Neural progenitor cell (in vitro differentiated cells): Measurements from ENCODE around the gene SPC24. TPM values are rescaled to one million over a fixed set of nuclear protein-coding genes. Genes with fewer than 3 reads are reported as not detected.

Experiments
- DNase-seq: peaks from one replicate; pipeline ENCODE4 v3.0.0-alpha.2; 2016; ENCODE audit warnings: low spot score
- H2AFZ ChIP-seq: fragments of 200-600 bp; sonication (generic); replicated peaks from 2 replicates; pipeline ENCODE4 v1.6.1; 2016; ENCODE audit warnings: antibody characterized with exemption
- H3F3A ChIP-seq: fragments of 200-600 bp; sonication (generic); 2 replicates; pipeline ENCODE4 v1.6.1; 2016; ENCODE audit warnings: antibody characterized with exemption, low read depth
- H3K27ac ChIP-seq: fragments of 200-600 bp; sonication (generic); 2 replicates; pipeline ENCODE4 v1.5.1; 2016; ENCODE audit warnings: mild to moderate bottlenecking
- H3K27me3 ChIP-seq: fragments of 200-600 bp; sonication (generic); 2 replicates; pipeline ENCODE4 v1.6.1; 2016; ENCODE audit warnings: mild to moderate bottlenecking, moderate library complexity
- H3K36me3 ChIP-seq: fragments of 200-600 bp; sonication (generic); 2 replicates; pipeline ENCODE4 v1.5.1; 2016
- H3K4me1 ChIP-seq: fragments of 200-600 bp; sonication (generic); 2 replicates; pipeline ENCODE4 v1.6.1; 2016; ENCODE audit warnings: mixed run types
- H3K4me2 ChIP-seq: fragments of 200-600 bp; sonication (generic); 2 replicates; pipeline ENCODE4 v1.6.1; 2016
- H3K4me3 ChIP-seq: fragments of 200-600 bp; sonication (generic); 2 replicates; pipeline ENCODE4 v1.5.1; 2016
- H3K79me2 ChIP-seq: fragments of 200-600 bp; sonication (generic); 2 replicates; pipeline ENCODE4 v1.6.1; 2016; ENCODE audit warnings: low read depth
- H3K9ac ChIP-seq: fragments of 200-600 bp; sonication (generic); 2 replicates; pipeline ENCODE4 v1.6.1; 2016
- H3K9me3 ChIP-seq: fragments of 200-600 bp; sonication (generic); 2 replicates; pipeline ENCODE4 v1.5.1; 2016; ENCODE audit warnings: low read depth
- H4K20me1 ChIP-seq: fragments of 200-600 bp; sonication (generic); 2 replicates; pipeline ENCODE4 v1.6.1; 2016; ENCODE audit warnings: low read depth
- H3K27ac Mint-ChIP-seq: 3 replicates; pipeline ENCODE4 v1.8.0; 2021; ENCODE audit warnings: mixed read lengths
- H3K27me3 Mint-ChIP-seq: 2 replicates; pipeline ENCODE4 v1.8.0; 2022; ENCODE audit warnings: low read depth, mild to moderate bottlenecking, inconsistent platforms, moderate library complexity, mixed read lengths; ENCODE audit not compliant: insufficient read depth
- H3K36me3 Mint-ChIP-seq: 3 replicates; pipeline ENCODE4 v1.8.0; 2021; ENCODE audit warnings: mixed read lengths
- H3K4me1 Mint-ChIP-seq: 3 replicates; pipeline ENCODE4 v1.8.0; 2021; ENCODE audit warnings: mixed read lengths
- H3K4me3 Mint-ChIP-seq: 3 replicates; pipeline ENCODE4 v1.8.0; 2021; ENCODE audit warnings: mild to moderate bottlenecking, moderate library complexity, mixed read lengths
- H3K9me3 Mint-ChIP-seq: 3 replicates; pipeline ENCODE4 v1.8.0; 2020; ENCODE audit warnings: mixed read lengths
- EZH2 ChIP-seq: fragments of 200-600 bp; sonication (generic); IDR thresholded peaks from 2 replicates; pipeline ENCODE4 v1.6.1; 2017; ENCODE audit warnings: antibody characterized with exemption, mild to moderate bottlenecking, moderate library complexity
- EZH2phosphoT487 ChIP-seq: fragments of 200-600 bp; sonication (generic); IDR thresholded peaks from 2 replicates; pipeline ENCODE4 v1.6.1; 2017; ENCODE audit warnings: antibody characterized with exemption
- total RNA-seq: library from RNA; depleted of rRNA; stranded (reverse); fragments of >200 nt; gene quantifications from 2 replicates; pipeline ENCODE4 v1.2.3, GENCODE V29; 2015; ENCODE audit warnings: low replicate concordance
- TF ChIP-seq, protein P1 (sequence below): fragments of 200-600 bp; sonication (generic); IDR thresholded peaks from 2 replicates; pipeline ENCODE4 v1.5.1; 2017; ENCODE audit warnings: antibody characterized with exemption, mild to moderate bottlenecking

Gene SPC24
- total RNA-seq, 1 donor from 2014 or later: 57.1 TPM

- DNase-seq: no peak
- no peak overlapping the region for H3K4me3 Mint-ChIP-seq
- peaks cover 7% of the 10 kb centered on the region for H3K36me3 Mint-ChIP-seq
- Histone ChIP-seq H3K4me1 (no peaks in the 10 kb centered on the region), H3K9me3 (no peaks in the 10 kb centered on the region), H4K20me1 (no peaks in the 10 kb centered on the region), H3K4me2 (no peak overlapping the region), H3K27ac (no peak overlapping the region), H3K9ac (no peak overlapping the region), H3K27me3 (no peaks in the 10 kb centered on the region), H2AFZ (no peak overlapping the region), H3F3A (no peaks in the 10 kb centered on the region), H3K79me2 (no peaks in the 10 kb centered on the region), H3K36me3 (no peaks in the 10 kb centered on the region), H3K4me3 (no peak overlapping the region)
- TF ChIP-seq, protein P1, sequence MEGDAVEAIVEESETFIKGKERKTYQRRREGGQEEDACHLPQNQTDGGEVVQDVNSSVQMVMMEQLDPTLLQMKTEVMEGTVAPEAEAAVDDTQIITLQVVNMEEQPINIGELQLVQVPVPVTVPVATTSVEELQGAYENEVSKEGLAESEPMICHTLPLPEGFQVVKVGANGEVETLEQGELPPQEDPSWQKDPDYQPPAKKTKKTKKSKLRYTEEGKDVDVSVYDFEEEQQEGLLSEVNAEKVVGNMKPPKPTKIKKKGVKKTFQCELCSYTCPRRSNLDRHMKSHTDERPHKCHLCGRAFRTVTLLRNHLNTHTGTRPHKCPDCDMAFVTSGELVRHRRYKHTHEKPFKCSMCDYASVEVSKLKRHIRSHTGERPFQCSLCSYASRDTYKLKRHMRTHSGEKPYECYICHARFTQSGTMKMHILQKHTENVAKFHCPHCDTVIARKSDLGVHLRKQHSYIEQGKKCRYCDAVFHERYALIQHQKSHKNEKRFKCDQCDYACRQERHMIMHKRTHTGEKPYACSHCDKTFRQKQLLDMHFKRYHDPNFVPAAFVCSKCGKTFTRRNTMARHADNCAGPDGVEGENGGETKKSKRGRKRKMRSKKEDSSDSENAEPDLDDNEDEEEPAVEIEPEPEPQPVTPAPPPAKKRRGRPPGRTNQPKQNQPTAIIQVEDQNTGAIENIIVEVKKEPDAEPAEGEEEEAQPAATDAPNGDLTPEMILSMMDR: no peak
- TF ChIP-seq EZH2: no peak
- no peak for TF ChIP-seq EZH2phosphoT487
- H3K4me1 Mint-ChIP-seq: no peaks in the 10 kb centered on the region
- peaks cover 4% of the 10 kb centered on the region for H3K27me3 Mint-ChIP-seq
- H3K27ac Mint-ChIP-seq: no peak overlapping the region
- H3K9me3 Mint-ChIP-seq: no peaks in the 10 kb centered on the region
These were observed 18.8 kb upstream of the SPC24 start for GRCh38 chr19:11174336-11174735.

GRCh38 chr19:11173516-11174155 is 18.1 kb upstream of the SPC24 start:
- Mint-ChIP-seq H3K27me3 (peaks cover 4% of the 10 kb centered on the region), H3K4me1 (no peaks in the 10 kb centered on the region), H3K9me3 (no peaks in the 10 kb centered on the region), H3K4me3 (no peak overlapping the region), H3K36me3 (peaks cover 7% of the 10 kb centered on the region), H3K27ac (no peak overlapping the region)
- Histone ChIP-seq H3K9ac (no peak overlapping the region), H3K4me3 (no peak overlapping the region), H3K9me3 (no peaks in the 10 kb centered on the region), H3K27ac (no peak overlapping the region), H3K27me3 (no peaks in the 10 kb centered on the region), H3K4me1 (no peaks in the 10 kb centered on the region), H3F3A (no peaks in the 10 kb centered on the region), H3K79me2 (no peaks in the 10 kb centered on the region), H3K4me2 (no peak overlapping the region), H4K20me1 (no peaks in the 10 kb centered on the region), H2AFZ (no peak overlapping the region), H3K36me3 (no peaks in the 10 kb centered on the region)
- TF ChIP-seq EZH2: no peak
- TF ChIP-seq, protein P1: no peak
- no peak for TF ChIP-seq EZH2phosphoT487
- no peak for DNase-seq

- Histone ChIP-seq H4K20me1 (no peaks in the 10 kb centered on the region), H3K9me3 (no peaks in the 10 kb centered on the region), H3K4me2 (no peak overlapping the region), H3K79me2 (no peaks in the 10 kb centered on the region), H3K27ac (no peak overlapping the region), H3K4me3 (no peak overlapping the region), H3K4me1 (no peaks in the 10 kb centered on the region), H3K9ac (no peak overlapping the region), H3K27me3 (no peaks in the 10 kb centered on the region), H3F3A (no peaks in the 10 kb centered on the region), H2AFZ (no peak overlapping the region), H3K36me3 (no peaks in the 10 kb centered on the region)
- peaks cover 4% of the 10 kb centered on the region for H3K36me3 Mint-ChIP-seq
- no peak overlapping the region for H3K4me3 Mint-ChIP-seq
- peaks cover 2% of the 10 kb centered on the region for H3K27me3 Mint-ChIP-seq
- H3K4me1 Mint-ChIP-seq: no peaks in the 10 kb centered on the region
- no peak overlapping the region for H3K27ac Mint-ChIP-seq
- no peak for DNase-seq
- TF ChIP-seq, protein P1: no peak
- no peak for TF ChIP-seq EZH2
- TF ChIP-seq EZH2phosphoT487: no peak
- no peaks in the 10 kb centered on the region for H3K9me3 Mint-ChIP-seq
These were observed 17.0 kb upstream of the SPC24 start for GRCh38 chr19:11172576-11172975.
